ENCODE data around the gene FIP1L1.
"Not testable (repeated sequence)": the region's sequence is repeated elsewhere in the genome, so short reads cannot be mapped to it uniquely, and the experiment has no call there.

Gene FIP1L1

GRCh38 chr4:53378171-53378482 lies 686 bp downstream of the FIP1L1 start:
- no peak for DNase-seq

GRCh38 chr4:53380221-53380620 lies 2.8 kb downstream of the FIP1L1 start:
- DNase-seq, result peak; percentile 36

DNA sequence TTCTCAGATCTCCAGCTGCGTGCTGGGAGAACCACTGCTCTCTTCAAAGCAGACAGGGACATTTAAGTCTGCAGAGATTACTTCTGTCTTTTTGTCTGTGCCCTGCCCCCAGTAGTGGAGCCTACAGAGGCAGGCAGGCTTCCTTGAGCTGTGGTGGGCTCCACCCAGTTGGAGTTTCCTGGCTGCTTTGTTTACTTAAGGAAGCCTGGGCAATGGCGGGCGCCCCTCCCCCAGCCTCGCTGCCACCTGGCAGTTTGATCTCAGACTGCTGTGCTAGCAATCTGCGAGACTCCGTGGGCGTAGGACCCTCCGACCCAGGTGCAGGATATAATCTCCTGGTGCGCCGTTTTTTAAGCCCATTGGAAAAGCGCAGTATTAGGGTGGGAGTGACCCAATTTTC lies 32.0 kb downstream of the FIP1L1 start:
- not testable (repeated sequence) for DNase-seq

DNA sequence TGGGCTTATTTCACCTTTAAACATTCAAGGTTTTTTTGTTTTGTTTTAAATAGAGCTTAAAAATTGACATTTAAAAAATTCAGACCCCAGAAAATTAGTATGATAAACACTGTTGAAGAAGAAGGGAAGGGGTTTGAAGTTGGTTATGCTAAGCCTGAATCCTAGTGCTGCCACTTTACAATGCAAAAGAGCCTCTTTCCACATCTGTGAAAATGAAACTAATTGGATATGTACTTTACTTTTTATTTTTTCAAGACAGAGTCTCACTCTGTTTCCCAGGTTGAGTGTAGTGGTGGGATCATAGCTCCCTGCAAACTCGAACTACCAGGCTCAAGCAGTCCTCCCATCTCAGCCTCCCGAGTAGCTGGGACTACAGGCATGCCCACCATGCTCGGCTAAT lies 41.8 kb downstream of the FIP1L1 start:
- no peak for DNase-seq

DNA sequence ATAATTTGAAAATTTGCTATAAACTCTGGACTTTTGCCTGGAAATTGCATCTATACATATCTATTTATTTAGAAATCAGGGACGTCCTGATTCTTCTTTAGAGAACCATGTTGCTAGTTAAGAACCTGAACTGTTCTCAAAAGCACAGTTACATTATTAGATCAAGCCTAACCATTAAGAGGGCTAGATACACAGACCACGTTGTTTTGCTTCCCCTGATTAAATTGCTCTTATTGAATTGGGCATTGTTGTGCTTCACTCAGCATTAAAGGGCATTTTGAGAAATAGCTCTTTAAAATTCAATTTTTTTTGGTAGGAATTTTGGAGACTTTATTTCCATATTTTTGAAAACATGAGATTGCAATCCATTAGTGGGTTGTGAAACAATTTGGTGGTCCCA lies 44.4 kb downstream of the FIP1L1 start:
- no peak for DNase-seq

- DNase-seq, result no peak
Observed at GRCh38 chr4:53422367-53422766, 44.9 kb downstream of the FIP1L1 start.

GRCh38 chr4:53424280-53424679 lies 46.8 kb downstream of the FIP1L1 start:
- peak; percentile 9 for DNase-seq

- DNase-seq, result no peak
Observed at GRCh38 chr4:53427366-53427765, 49.9 kb downstream of the FIP1L1 start.

DNA sequence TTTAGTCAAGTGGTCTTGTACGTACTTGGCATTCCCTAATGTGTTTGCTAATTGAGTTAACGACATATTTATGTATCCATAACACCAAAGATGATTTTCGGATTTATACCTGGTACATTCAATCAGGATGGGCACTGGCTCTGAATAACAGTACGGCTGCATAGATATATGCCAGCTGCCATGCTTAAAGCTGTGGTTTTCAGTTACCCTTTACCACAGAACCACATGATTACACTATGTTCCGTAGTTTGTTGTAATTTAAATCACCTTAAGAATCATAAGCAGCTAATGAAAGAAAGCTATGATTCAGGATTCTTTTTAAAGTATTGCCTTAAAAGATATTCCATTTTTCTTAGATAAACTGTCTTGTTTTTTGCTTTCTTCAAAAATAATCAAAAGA lies 53.6 kb downstream of the FIP1L1 start:
- DNase-seq, result no peak

DNA sequence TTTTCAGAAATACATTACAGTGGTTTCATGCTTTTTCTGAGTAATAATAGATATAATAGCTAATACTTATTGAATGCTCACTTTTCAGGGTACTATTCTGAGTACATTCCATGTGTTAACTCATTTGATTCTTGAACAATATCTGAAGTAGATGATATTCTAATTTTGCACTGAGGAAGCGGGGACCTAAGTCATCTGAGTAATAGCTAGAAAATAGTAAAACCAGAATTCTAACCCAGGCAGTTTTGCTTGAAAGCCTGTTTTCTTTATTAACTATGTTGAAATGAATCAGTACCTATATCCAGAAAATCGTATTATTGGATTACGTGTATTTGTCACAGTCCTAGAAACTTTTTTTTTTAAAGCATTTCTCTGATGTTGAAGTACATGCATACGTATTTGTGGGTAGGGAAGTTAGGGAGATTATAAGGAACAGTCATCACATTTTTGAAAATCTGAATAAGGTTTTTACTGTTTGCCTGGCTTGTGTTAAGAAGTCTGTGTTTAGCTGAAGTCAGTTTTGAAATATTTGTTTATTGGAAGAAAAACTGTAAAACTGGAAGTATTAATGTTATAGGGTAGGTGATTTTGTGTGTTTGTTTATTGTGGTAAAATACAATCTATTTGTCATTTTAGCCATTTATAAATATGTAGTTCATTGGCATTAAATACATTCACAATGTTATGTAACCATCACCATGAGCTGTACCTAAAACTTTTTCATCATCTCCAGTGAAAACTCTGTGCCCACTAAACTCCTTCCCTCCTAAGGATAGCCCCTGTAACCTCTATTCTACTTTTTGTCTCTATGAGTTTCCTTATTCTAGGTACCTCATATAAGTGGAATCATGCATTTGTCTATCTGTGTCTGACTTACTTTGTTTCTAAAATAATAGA lies 55.3 kb downstream of the FIP1L1 start:
- no peak for DNase-seq

- no peak for DNase-seq
Observed at GRCh38 chr4:53436251-53436650, 58.8 kb downstream of the FIP1L1 start.

GRCh38 chr4:53441564-53441963 lies 64.1 kb downstream of the FIP1L1 start:
- DNase-seq, result no peak

DNA sequence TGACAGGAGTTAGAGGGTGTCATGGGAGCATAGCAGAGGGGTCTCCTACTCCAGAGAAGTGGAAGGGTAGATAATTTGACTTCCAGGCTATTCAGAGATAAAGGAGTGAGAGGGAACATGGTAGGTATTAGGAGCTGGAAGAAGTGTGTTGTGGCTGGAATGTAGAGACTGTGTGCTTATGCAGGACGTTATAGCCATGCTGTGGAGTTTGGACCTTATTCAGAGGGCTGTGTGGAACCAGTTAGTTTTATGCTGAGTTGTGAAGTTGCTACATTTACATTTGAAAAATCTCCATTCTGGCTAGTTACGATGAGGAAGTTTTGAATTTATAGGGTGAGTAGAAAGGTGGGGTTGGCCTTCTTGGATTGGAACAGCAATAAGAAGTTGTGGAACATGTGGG lies 67.5 kb downstream of the FIP1L1 start:
- no peak for DNase-seq

GRCh38 chr4:53450773-53451172 lies 73.3 kb downstream of the FIP1L1 start:
- DNase-seq, result peak; percentile 25

DNA sequence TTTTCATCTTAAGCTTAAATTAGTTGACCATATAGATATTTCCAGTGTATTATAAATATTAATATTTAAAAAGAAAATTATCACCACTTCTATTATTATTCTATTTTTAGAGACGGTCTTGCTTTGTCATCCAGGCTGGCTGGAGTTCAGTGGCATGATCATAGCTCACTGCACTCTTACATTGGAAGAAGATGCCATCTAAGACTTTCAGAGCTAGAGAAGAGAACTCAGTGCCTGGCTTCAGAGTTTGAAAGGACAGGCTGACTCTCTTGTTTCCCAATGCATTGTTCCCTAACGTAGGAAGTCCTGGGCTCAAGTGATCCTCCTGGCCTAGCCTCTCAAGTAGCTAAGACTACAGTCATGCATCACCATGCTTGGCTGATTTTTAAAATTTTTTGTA lies 75.9 kb downstream of the FIP1L1 start:
- no peak for DNase-seq

DNA sequence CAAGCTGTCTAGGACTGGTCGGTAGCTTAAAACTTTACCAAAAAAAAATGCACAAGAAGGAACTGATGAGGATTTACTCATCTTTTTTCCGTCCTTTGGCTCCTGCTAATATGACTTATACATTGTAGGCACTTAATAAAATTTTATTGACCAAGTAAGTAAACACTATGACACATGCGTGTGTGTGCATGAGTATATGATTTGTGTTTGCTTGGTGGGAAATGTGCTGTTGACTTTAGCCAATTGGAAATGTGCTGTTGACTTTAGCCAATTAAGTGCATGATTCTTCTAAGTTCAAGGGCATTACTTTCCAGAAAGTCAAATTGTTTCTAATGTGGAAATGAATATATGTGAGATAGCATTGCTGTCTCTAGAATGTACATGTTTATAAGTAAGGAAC lies 78.3 kb downstream of the FIP1L1 start:
- DNase-seq, result no peak

DNA sequence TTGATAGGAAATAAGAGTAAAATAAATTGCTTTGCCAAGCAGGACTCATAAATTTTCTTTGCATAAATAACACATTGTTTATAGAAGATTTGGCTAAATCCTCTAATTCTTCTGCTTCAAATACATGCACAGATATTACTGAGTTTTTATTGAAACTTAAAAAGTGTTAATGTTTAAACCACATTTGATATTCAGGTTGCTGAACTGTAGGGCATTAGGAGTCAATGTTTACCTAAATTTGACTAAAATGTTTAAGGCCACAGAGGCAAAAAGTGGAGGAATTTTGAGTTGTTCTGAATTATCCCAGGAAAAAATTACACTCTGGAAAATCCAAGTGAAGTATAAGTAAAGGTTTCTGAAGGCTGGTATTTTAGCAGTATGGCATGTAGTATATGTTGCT lies 78.7 kb downstream of the FIP1L1 start:
- DNase-seq, result no peak

DNA sequence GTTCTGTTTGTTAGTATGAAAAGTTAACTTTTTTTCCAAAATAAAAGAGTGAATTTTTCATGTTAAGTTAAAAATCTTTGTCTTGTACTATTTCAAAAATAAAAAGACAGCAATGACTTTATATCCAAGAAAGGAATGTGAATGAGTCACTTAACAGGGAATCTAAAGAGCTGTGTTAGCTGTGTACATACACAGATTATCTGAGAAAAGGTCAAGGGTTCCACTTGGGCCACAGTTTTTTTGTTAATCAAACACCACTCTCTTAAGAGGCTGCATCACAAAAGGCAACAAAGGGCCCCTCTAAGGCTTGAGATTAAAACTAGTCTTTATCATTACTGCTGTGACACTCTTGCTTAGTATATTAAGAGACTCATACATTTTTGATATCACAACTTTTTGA lies 82.1 kb downstream of the FIP1L1 start:
- peak; percentile 41 for DNase-seq

DNA sequence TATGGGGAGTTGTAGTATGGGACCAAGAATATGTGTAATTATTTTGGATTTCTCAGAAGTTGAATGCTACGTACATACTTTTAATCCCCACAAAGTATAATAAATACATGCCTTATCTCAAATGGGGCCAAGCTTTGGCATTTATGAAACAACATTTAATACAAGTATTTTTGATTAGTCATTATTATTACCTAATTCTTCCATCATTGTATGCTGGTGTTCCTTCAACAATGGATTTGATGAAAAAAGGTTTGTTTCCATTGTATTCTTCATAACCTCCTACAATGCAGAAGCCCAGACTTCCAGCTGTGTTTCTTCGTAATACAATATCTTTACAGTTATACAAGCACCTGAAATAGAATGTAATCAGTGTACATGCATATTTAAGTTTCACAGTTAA lies 83.8 kb downstream of the FIP1L1 start:
- peak; percentile 15 for DNase-seq

GRCh38 chr4:53463340-53463739 lies 85.9 kb downstream of the FIP1L1 start:
- peak; percentile 57 for DNase-seq

- DNase-seq, result no peak
Observed at GRCh38 chr4:53465281-53465680, 87.8 kb downstream of the FIP1L1 start.

DNA sequence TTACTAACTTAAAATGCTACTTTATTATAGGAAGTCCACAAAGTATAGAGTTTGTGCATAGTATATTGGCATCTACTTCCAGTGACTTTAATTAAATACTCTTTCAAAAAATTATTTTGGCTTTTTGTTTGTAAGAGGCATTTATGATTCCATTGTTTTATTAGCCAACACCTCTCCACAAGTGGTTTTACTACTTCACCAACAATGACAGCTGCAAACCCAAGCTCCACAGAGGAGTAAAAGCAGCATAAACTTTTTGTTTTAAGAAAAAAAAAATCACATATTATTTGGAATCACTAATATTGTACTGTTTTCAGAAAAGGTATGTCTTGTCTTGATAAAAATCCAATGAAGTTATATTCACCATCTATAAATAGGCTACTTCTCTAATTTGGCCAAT lies 88.5 kb downstream of the FIP1L1 start:
- no peak for DNase-seq

- not testable (repeated sequence) for DNase-seq
Observed at GRCh38 chr4:53466576-53466975, 89.1 kb downstream of the FIP1L1 start.

GRCh38 chr4:53476232-53477037 lies 99.0 kb downstream of the FIP1L1 start:
- peak; percentile 99 for DNase-seq

All from fibroblast of upper back skin (primary cell).